K562 (cell line): ENCODE measurements around the gene ARL4D. TPM values are rescaled to one million over a fixed set of nuclear protein-coding genes. Genes with fewer than 3 reads are reported as not detected.

Experiments
- DDX20 ChIP-seq: fragments of 450-650 bp; IDR thresholded peaks from 2 replicates; pipeline ENCODE4 v1.6.1; 2016; ENCODE audit warnings: missing genetic modification characterization, low read depth, mild to moderate bottlenecking, missing compliant biosample characterization, moderate library complexity
- NCOA1 ChIP-seq: fragments of 450-650 bp; IDR thresholded peaks from 2 replicates; pipeline ENCODE4 v1.6.1; 2016; ENCODE audit warnings: low read depth
- polyA plus RNA-seq, 8 experiments: library from polyadenylated mRNA; depleted of rRNA in 4 of 8; stranded (reverse) in 5 of 8; unstranded in 3 of 8; fragments of >200 nt; fragmentation: Nextera tagmentation in 2 of 8; fragmentation: Illumina TruSeq in 1 of 8; extraction: Ambion mirVana in 2 of 8; extraction: Trizol in 1 of 8; gene quantifications; 2 replicates each; pipeline versions ENCODE4 v1.2.1 to v1.2.3, GENCODE V29; 2011 to 2014; ENCODE audit warnings: inconsistent platforms in 1 of 8, missing spikeins in 1 of 8
- total RNA-seq, 7 experiments: library from RNA; depleted of rRNA in 6 of 7; stranded (reverse); fragments of >200 nt in 6 of 7; fragmentation: Illumina TruSeq in 2 of 7; extraction: Trizol in 2 of 7; gene quantifications; 2 replicates each; pipeline versions ENCODE4 v1.2.1 to v1.2.3, GENCODE V29; 2011 to 2021; ENCODE audit warnings: low replicate concordance in 1 of 7
- TF ChIP-seq, protein P1 (sequence below): fragments of 450-650 bp; IDR thresholded peaks from 2 replicates; pipeline ENCODE4 v1.6.1; 2016; ENCODE audit warnings: mild to moderate bottlenecking, moderate library complexity
- TF ChIP-seq, protein P2 (sequence below), 2 experiments: fragments of 450-650 bp in 1 of 2; sonication (generic) in 1 of 2; formaldehyde crosslinking; conservative IDR thresholded peaks; 2 replicates each; pipeline versions ENCODE4 v1.4.0 to v1.8.1; 2020 to 2022; ENCODE audit warnings: mild to moderate bottlenecking in 1 of 2, missing genetic modification reagents in 1 of 2
- TF ChIP-seq, protein P3 (sequence below): fragments of 450-650 bp; formaldehyde crosslinking; IDR thresholded peaks from 2 replicates; pipeline ENCODE4 v1.4.0; 2020; ENCODE audit warnings: mild to moderate bottlenecking, moderate library complexity
- TF ChIP-seq, protein P4 (sequence below): fragments of 250-450 bp; sonication (Bioruptor Pico); IDR thresholded peaks from 2 replicates; pipeline ENCODE4 v1.5.0; 2020; ENCODE audit warnings: mild to moderate bottlenecking, borderline replicate concordance
- TF ChIP-seq, protein P5 (sequence below): fragments of 450-650 bp; IDR thresholded peaks from 2 replicates; pipeline ENCODE4 v1.6.1; 2017; ENCODE audit warnings: antibody characterized with exemption, mild to moderate bottlenecking

ARL4D gene
- total and polyA plus RNA-seq, 9 of the 15 experiments (the other 6 are each of a cell fraction or from before 2014, with no cell fraction given) = 0.07 to 0.53 (median 0.28) TPM; not detected in 1

DNA sequence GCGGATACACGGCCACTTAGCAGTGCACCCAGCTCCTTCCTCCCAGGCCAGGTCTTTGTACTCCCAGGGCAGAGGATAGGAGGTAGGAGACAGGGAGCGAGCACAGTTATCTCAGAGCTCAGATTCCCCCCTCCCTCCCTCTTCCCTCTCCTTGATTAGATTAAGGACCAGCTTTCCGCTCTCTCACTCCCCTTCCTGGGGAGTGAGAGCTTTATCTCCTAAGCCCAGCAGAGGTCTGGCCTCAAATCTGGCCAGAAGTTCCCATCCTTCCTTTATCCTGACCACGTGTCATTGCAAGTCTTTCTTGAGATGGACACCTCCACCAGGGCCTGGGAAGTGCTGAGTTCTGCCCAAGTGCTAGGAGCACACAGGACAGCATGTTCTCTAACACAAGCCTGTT, 5.1 kb downstream of the ARL4D start (continued):
- TF ChIP-seq, protein P1, sequence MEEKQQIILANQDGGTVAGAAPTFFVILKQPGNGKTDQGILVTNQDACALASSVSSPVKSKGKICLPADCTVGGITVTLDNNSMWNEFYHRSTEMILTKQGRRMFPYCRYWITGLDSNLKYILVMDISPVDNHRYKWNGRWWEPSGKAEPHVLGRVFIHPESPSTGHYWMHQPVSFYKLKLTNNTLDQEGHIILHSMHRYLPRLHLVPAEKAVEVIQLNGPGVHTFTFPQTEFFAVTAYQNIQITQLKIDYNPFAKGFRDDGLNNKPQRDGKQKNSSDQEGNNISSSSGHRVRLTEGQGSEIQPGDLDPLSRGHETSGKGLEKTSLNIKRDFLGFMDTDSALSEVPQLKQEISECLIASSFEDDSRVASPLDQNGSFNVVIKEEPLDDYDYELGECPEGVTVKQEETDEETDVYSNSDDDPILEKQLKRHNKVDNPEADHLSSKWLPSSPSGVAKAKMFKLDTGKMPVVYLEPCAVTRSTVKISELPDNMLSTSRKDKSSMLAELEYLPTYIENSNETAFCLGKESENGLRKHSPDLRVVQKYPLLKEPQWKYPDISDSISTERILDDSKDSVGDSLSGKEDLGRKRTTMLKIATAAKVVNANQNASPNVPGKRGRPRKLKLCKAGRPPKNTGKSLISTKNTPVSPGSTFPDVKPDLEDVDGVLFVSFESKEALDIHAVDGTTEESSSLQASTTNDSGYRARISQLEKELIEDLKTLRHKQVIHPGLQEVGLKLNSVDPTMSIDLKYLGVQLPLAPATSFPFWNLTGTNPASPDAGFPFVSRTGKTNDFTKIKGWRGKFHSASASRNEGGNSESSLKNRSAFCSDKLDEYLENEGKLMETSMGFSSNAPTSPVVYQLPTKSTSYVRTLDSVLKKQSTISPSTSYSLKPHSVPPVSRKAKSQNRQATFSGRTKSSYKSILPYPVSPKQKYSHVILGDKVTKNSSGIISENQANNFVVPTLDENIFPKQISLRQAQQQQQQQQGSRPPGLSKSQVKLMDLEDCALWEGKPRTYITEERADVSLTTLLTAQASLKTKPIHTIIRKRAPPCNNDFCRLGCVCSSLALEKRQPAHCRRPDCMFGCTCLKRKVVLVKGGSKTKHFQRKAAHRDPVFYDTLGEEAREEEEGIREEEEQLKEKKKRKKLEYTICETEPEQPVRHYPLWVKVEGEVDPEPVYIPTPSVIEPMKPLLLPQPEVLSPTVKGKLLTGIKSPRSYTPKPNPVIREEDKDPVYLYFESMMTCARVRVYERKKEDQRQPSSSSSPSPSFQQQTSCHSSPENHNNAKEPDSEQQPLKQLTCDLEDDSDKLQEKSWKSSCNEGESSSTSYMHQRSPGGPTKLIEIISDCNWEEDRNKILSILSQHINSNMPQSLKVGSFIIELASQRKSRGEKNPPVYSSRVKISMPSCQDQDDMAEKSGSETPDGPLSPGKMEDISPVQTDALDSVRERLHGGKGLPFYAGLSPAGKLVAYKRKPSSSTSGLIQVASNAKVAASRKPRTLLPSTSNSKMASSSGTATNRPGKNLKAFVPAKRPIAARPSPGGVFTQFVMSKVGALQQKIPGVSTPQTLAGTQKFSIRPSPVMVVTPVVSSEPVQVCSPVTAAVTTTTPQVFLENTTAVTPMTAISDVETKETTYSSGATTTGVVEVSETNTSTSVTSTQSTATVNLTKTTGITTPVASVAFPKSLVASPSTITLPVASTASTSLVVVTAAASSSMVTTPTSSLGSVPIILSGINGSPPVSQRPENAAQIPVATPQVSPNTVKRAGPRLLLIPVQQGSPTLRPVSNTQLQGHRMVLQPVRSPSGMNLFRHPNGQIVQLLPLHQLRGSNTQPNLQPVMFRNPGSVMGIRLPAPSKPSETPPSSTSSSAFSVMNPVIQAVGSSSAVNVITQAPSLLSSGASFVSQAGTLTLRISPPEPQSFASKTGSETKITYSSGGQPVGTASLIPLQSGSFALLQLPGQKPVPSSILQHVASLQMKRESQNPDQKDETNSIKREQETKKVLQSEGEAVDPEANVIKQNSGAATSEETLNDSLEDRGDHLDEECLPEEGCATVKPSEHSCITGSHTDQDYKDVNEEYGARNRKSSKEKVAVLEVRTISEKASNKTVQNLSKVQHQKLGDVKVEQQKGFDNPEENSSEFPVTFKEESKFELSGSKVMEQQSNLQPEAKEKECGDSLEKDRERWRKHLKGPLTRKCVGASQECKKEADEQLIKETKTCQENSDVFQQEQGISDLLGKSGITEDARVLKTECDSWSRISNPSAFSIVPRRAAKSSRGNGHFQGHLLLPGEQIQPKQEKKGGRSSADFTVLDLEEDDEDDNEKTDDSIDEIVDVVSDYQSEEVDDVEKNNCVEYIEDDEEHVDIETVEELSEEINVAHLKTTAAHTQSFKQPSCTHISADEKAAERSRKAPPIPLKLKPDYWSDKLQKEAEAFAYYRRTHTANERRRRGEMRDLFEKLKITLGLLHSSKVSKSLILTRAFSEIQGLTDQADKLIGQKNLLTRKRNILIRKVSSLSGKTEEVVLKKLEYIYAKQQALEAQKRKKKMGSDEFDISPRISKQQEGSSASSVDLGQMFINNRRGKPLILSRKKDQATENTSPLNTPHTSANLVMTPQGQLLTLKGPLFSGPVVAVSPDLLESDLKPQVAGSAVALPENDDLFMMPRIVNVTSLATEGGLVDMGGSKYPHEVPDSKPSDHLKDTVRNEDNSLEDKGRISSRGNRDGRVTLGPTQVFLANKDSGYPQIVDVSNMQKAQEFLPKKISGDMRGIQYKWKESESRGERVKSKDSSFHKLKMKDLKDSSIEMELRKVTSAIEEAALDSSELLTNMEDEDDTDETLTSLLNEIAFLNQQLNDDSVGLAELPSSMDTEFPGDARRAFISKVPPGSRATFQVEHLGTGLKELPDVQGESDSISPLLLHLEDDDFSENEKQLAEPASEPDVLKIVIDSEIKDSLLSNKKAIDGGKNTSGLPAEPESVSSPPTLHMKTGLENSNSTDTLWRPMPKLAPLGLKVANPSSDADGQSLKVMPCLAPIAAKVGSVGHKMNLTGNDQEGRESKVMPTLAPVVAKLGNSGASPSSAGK = peak; percentile 59
- TF ChIP-seq DDX20 (no peak), NCOA1 (no peak)
- TF ChIP-seq, protein P2, sequence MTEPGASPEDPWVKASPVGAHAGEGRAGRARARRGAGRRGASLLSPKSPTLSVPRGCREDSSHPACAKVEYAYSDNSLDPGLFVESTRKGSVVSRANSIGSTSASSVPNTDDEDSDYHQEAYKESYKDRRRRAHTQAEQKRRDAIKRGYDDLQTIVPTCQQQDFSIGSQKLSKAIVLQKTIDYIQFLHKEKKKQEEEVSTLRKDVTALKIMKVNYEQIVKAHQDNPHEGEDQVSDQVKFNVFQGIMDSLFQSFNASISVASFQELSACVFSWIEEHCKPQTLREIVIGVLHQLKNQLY (CRISPR knock-in tag; conservative IDR thresholded peaks at IDR 0.05) = no peak
- TF ChIP-seq, protein P3, sequence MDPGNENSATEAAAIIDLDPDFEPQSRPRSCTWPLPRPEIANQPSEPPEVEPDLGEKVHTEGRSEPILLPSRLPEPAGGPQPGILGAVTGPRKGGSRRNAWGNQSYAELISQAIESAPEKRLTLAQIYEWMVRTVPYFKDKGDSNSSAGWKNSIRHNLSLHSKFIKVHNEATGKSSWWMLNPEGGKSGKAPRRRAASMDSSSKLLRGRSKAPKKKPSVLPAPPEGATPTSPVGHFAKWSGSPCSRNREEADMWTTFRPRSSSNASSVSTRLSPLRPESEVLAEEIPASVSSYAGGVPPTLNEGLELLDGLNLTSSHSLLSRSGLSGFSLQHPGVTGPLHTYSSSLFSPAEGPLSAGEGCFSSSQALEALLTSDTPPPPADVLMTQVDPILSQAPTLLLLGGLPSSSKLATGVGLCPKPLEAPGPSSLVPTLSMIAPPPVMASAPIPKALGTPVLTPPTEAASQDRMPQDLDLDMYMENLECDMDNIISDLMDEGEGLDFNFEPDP (CRISPR knock-in tag) = no peak
- TF ChIP-seq, protein P4, sequence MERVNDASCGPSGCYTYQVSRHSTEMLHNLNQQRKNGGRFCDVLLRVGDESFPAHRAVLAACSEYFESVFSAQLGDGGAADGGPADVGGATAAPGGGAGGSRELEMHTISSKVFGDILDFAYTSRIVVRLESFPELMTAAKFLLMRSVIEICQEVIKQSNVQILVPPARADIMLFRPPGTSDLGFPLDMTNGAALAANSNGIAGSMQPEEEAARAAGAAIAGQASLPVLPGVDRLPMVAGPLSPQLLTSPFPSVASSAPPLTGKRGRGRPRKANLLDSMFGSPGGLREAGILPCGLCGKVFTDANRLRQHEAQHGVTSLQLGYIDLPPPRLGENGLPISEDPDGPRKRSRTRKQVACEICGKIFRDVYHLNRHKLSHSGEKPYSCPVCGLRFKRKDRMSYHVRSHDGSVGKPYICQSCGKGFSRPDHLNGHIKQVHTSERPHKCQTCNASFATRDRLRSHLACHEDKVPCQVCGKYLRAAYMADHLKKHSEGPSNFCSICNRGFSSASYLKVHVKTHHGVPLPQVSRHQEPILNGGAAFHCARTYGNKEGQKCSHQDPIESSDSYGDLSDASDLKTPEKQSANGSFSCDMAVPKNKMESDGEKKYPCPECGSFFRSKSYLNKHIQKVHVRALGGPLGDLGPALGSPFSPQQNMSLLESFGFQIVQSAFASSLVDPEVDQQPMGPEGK (CRISPR knock-in tag) = no peak
- TF ChIP-seq, protein P5, sequence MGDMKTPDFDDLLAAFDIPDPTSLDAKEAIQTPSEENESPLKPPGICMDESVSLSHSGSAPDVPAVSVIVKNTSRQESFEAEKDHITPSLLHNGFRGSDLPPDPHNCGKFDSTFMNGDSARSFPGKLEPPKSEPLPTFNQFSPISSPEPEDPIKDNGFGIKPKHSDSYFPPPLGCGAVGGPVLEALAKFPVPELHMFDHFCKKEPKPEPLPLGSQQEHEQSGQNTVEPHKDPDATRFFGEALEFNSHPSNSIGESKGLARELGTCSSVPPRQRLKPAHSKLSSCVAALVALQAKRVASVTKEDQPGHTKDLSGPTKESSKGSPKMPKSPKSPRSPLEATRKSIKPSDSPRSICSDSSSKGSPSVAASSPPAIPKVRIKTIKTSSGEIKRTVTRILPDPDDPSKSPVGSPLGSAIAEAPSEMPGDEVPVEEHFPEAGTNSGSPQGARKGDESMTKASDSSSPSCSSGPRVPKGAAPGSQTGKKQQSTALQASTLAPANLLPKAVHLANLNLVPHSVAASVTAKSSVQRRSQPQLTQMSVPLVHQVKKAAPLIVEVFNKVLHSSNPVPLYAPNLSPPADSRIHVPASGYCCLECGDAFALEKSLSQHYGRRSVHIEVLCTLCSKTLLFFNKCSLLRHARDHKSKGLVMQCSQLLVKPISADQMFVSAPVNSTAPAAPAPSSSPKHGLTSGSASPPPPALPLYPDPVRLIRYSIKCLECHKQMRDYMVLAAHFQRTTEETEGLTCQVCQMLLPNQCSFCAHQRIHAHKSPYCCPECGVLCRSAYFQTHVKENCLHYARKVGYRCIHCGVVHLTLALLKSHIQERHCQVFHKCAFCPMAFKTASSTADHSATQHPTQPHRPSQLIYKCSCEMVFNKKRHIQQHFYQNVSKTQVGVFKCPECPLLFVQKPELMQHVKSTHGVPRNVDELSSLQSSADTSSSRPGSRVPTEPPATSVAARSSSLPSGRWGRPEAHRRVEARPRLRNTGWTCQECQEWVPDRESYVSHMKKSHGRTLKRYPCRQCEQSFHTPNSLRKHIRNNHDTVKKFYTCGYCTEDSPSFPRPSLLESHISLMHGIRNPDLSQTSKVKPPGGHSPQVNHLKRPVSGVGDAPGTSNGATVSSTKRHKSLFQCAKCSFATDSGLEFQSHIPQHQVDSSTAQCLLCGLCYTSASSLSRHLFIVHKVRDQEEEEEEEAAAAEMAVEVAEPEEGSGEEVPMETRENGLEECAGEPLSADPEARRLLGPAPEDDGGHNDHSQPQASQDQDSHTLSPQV = no peak
